ENCODE results near the gene RIC8A. TPM values are rescaled to one million over a fixed set of nuclear protein-coding genes. Genes with fewer than 3 reads are reported as not detected.

The RIC8A gene
- polyA plus RNA-seq, 1 of the 3 experiments (the other 2 are of a cell fraction) = 115 TPM

GRCh38 chr11:203945-204586 is 3.4 kb upstream of the RIC8A start:
- POLR2A ChIA-PET = no interaction called here
- Histone ChIP-seq H3K27ac (ENCODE audit: low read depth in 2 of 2, low read length in 1 of 2) (no peak overlapping the region), H3K4me1 (ENCODE audit: control insufficient read depth in 1 of 2, insufficient read depth in 2 of 2, low read depth in 1 of 2, low read length in 1 of 2) (peaks cover 6 to 13% of the 10 kb centered on the region in 2 experiments; a peak in 2 of 4 replicates), H3K27me3 (ENCODE audit: insufficient read depth) (no peaks in the 10 kb centered on the region), H3K9me2 (no peaks in the 10 kb centered on the region), H2AFZ (ENCODE audit: low read depth) (no peak overlapping the region), H3K4me3 (ENCODE audit: low read depth in 2 of 2, low read length in 1 of 2) (no peak overlapping the region), H3K4me2 (no peak overlapping the region), H3K9ac (no peak overlapping the region), H3K9me3 (no peaks in the 10 kb centered on the region), H3K36me3 (replicated peaks in 1 of 2; ENCODE audit: control insufficient read depth in 1 of 2, insufficient read depth in 2 of 2, low read length in 1 of 2) (peaks cover 27 to 33% of the 10 kb centered on the region in 2 experiments), H3K79me2 (ENCODE audit: insufficient read depth) (peaks cover 49% of the 10 kb centered on the region), H3F3A (replicated peaks; ENCODE audit: insufficient read depth) (peaks cover 8% of the 10 kb centered on the region), H4K20me1 (ENCODE audit: insufficient read depth) (peaks cover 40% of the 10 kb centered on the region)
- TF ChIP-seq TEAD4 (IDR thresholded peaks at IDR 0.05; ENCODE audit: borderline replicate concordance, insufficient read depth) (no peak), MEF2A (IDR thresholded peaks at IDR 0.05; ENCODE audit: borderline replicate concordance, low read depth) (no peak), RFX5 (IDR thresholded peaks at IDR 0.05; ENCODE audit: low read length) (no peak), TAF1 (IDR thresholded peaks at IDR 0.05; ENCODE audit: borderline replicate concordance, low read depth, low read length) (no peak), IRF3 (IDR thresholded peaks at IDR 0.05; ENCODE audit: low read depth, low read length) (no peak), MXI1 (IDR thresholded peaks at IDR 0.05; ENCODE audit: low read depth, low read length) (no peak), JUND (IDR thresholded peaks at IDR 0.05) (no peak), PBX3 (IDR thresholded peaks at IDR 0.05) (no peak), NRF1 (IDR thresholded peaks at IDR 0.05; ENCODE audit: low read depth, low read length) (no peak), YY1 (IDR thresholded peaks at IDR 0.05; ENCODE audit: low read depth) (no peak), EP300 (IDR thresholded peaks at IDR 0.05; ENCODE audit: borderline replicate concordance in 1 of 2, low read depth in 1 of 2, low read length in 1 of 2) (no peak), CHD2 (IDR thresholded peaks at IDR 0.05; ENCODE audit: low read length, partially characterized antibody) (no peak), FOSL2 (IDR thresholded peaks at IDR 0.05; ENCODE audit: borderline replicate concordance, low read depth) (no peak)
- WGBS (ENCODE audit: low lambda C conversion rate) = 100% methylated on average over 2 of the region's 4 CpGs
- CTCF ChIA-PET = interaction anchor here (0.9 to 1.1 kb wide), 2 partner anchors 47 to 244 kb away, joined by 3 read pairs; no protein-coding TSS in a partner anchor
- no peak for DNase-seq

- H3K9me2 ChIP-seq = no peaks in the 10 kb centered on the region
- CTCF ChIA-PET = interaction anchor here (1.1 kb wide), 1 partner anchor 244 kb away, joined by 3 read pairs; no protein-coding TSS in a partner anchor
- H3K27ac ChIP-seq (ENCODE audit: low read depth in 2 of 2, low read length in 1 of 2) = no peak overlapping the region
- peaks cover 42% of the 10 kb centered on the region for H4K20me1 ChIP-seq (ENCODE audit: insufficient read depth)
- WGBS (ENCODE audit: low lambda C conversion rate) = 97% methylated on average over 10 of the region's 12 CpGs
- POLR2A ChIA-PET = no interaction called here
- peaks cover 55% of the 10 kb centered on the region for H3K79me2 ChIP-seq (ENCODE audit: insufficient read depth)
- no peaks in the 10 kb centered on the region for H3K27me3 ChIP-seq (ENCODE audit: insufficient read depth)
- H3K4me3 ChIP-seq (ENCODE audit: low read depth in 2 of 2, low read length in 1 of 2) = no peak overlapping the region
- H3K4me2 ChIP-seq = no peak overlapping the region
- H2AFZ ChIP-seq (ENCODE audit: low read depth) = no peak overlapping the region
- no peak for DNase-seq
- H3K36me3 ChIP-seq (replicated peaks in 1 of 2; ENCODE audit: control insufficient read depth in 1 of 2, insufficient read depth in 2 of 2, low read length in 1 of 2) = peaks cover 30 to 35% of the 10 kb centered on the region in 2 experiments
- H3F3A ChIP-seq (replicated peaks; ENCODE audit: insufficient read depth) = peaks cover 8% of the 10 kb centered on the region
- peaks cover 10 to 19% of the 10 kb centered on the region in 2 experiments; a peak in 3 of 4 replicates for H3K4me1 ChIP-seq (ENCODE audit: control insufficient read depth in 1 of 2, insufficient read depth in 2 of 2, low read depth in 1 of 2, low read length in 1 of 2)
- no peaks in the 10 kb centered on the region for H3K9me3 ChIP-seq
- H3K9ac ChIP-seq = no peak overlapping the region
- TF ChIP-seq CHD2 (IDR thresholded peaks at IDR 0.05; ENCODE audit: low read length, partially characterized antibody) = no peak
- no peak for TF ChIP-seq CTCF (IDR thresholded peaks at IDR 0.05)
- no peak for TF ChIP-seq USF2 (IDR thresholded peaks at IDR 0.05; ENCODE audit: borderline replicate concordance, low read depth, low read length)
- TF ChIP-seq REST (IDR thresholded peaks at IDR 0.05; ENCODE audit: low read depth, low read length) = no peak
- TF ChIP-seq TCF12 (IDR thresholded peaks at IDR 0.05) = no peak
Observed at GRCh38 chr11:204587-205109, 2.9 kb upstream of the RIC8A start.
